ENCODE results near the gene POTEF.

- TF ChIP-seq CTCF (IDR thresholded peaks at IDR 0.05) (no peak), POLR2A (IDR thresholded peaks at IDR 0.05) (no peak), EP300 (IDR thresholded peaks at IDR 0.05) (no peak)
Measured at GRCh38 chr2:130158631-130159030, 29.6 kb upstream of the POTEF start.

Data from gastroesophageal sphincter (tissue), 3 donors.